ENCODE measurements around the gene HOXA9.

HOXA9 gene

DNA sequence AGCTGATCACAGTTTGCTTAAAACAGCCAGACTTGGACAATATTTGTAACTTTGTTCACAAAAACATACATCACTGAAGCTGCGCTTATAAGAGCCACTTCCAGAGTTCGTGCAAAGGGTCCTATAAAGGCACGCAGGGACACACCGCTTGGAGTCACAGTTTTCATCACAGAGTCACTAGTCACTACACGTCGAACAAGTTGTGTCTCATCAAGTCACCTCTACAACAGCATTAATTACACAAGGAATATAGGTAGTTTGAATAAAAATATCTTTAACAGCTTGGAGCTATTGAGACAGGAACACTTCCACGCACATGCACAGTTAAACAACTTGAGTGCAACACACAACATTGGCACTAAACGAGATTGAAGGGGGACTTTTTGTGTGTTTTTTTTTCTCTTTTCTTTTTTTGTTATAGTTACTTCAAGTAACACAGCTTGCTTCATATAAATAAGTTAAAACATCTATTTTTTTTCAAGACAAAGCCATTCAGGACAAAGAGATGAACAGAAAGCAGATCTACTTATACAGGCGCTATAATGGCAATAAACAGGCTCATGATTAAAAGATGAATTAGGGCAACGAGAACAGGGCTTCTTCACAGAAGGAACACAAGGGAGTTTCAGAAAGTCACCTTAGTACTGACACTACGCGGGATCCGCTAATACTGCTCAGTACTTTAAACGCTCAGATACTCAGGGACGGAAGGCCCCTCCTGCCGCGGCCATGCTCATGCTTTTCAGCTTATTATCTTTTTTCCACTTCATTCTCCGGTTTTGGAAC is 24.0 kb downstream of the HOXA9 start:
- in situ Hi-C loops (cut with MboI; ENCODE audit: low pct_unique_long_range_greater_than_20kb, low sequenced_read_pairs): no loop called here
- DNase-seq: no peak

DNA sequence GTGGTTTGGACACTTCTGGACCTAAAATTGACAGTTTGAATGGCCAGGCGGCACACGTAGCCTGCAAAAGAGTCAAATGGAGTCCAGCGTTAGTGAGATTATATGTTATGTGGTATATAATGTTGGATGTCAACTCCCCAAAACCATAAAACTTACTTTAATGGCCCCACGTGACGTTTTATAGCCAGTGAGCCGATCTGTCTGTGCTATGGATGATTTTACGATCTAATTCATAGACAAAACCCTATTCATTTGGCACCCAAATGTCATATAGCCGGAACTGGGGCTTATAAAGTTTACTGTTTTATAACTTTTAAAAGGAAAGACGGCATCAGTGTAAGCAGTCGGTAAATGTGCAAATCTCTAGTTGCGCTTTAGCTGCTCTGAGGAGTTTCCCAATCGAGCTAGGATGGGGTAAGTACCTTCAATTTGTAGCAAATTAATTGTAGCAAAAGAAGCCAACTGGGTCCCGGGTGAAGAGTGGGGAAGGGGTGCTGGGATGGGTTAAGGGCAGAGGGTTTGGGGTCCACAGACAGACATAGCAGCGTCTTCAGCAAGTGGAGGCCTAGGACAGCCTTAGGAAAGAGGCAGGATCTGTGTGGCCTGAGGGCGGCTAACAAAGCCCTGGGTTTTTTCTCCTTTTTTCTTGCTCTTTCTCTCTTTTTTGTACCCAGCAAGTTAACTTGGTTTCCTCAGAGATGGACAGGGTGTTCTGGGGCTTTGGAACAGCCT is 25.0 kb downstream of the HOXA9 start:
- no peak for DNase-seq
- in situ Hi-C loops (cut with MboI; ENCODE audit: low pct_unique_long_range_greater_than_20kb, low sequenced_read_pairs): no loop called here

DNA sequence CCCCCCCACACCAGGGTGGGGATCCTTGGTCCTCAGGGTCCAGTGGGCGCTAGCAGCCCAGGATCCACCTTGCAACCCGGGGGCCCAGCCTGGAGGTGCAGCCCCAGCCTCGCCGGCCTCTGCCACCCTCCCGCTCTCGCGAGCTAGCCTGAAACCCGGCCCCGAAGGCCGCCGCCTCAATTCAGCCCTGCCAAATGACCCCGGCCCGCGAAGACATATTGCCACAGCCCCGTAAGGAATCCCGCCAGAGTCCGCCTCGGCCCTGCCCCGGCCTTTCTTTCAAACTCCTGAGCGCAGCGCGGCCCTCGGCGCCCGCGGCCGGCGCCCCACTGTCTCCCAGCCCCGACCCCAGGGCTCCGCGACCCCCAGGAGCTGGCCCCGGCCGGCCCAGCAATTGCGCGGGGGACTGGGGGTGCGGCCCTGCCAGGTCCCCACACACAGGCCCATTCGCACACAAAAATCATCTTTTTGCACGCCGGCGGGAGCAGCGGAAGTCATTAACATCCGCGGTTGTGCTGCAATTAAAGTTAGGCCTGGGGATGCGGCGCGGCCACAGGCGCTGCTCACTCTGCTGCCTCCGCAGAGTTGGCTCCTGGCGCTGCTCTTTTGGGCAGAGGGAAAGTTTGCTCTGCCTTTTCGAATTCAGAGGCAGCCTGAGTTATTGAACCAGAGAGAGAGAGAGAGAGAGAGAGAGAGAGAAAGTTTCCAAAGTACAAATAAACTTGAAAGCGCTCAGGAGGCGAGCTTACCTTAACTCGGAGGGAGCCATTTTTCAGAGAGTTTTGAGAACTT is 25.8 kb downstream of the HOXA9 start:
- in situ Hi-C loops (cut with MboI; ENCODE audit: low pct_unique_long_range_greater_than_20kb, low sequenced_read_pairs): no loop called here
- DNase-seq: no peak

DNA sequence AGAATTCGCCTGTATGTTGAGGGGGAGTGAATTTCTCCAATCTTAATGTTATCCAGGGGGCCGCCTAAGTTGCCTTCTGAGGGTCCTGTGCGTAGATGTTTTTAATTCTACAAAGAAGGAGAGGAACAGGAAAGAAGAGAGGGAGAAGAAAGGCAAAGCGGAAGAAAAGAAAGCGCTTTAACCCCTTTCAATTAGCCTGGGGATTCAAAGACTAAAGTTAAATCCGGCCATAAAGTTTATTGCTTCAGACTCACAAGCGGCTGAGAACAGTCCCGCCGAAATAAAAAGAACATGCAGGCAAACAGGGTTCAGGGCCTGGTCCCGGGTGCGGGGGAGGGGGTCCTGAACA is 26.4 kb downstream of the HOXA9 start:
- in situ Hi-C loops (cut with MboI; ENCODE audit: low pct_unique_long_range_greater_than_20kb, low sequenced_read_pairs): no loop called here
- DNase-seq: no peak

DNA sequence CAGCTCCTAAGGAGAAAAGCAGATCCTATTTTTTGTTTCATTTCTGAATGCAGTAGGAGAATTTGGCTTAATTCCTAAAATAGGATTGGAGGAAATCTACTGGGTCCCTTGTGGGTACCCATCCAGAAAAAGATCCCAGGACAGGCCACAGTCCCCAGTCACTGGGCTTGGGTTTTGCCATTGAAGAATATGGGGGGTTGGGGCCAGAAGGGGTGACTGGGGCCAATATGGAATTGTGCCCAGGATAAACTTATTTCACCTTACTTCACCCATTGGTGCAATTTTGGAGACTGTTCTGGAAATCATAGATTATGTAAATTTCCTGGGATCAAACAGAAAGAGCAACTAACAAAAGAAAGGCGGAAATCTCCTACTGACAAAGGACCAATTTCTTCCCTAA is 26.9 kb downstream of the HOXA9 start:
- no peak for DNase-seq
- in situ Hi-C loops (cut with MboI; ENCODE audit: low pct_unique_long_range_greater_than_20kb, low sequenced_read_pairs): no loop called here

DNA sequence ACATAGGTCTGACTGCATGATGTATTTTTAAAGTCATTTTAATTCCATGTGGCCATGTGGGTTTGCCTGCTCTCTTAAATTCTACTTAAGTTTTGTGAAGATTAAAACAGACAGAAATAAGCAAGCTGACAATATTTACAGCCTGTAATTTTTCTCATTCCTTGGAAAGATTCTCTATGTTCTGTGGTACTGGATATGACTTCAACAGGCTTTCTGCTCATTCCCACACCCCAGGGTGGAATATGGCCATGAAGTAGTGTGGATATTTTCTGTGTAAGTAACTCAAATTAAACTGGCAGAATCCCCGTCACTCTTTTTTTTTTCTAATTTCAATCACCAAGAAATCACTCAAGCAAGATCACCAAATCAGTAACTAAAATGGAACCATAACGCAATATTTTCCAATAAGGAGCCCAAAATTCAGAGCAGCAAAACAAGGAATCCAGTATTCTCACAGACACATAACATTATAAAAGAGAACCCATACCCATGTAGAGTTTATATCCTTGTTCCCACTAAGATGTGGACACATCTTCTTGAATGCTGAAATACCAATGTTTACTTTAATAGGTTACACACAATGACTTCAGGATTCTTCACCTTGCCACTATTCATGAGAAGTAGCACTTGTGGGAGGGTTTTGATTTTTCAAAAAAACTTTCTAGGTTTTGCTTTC is 27.6 kb downstream of the HOXA9 start:
- in situ Hi-C loops (cut with MboI; ENCODE audit: low pct_unique_long_range_greater_than_20kb, low sequenced_read_pairs): no loop called here
- DNase-seq: no peak

DNA sequence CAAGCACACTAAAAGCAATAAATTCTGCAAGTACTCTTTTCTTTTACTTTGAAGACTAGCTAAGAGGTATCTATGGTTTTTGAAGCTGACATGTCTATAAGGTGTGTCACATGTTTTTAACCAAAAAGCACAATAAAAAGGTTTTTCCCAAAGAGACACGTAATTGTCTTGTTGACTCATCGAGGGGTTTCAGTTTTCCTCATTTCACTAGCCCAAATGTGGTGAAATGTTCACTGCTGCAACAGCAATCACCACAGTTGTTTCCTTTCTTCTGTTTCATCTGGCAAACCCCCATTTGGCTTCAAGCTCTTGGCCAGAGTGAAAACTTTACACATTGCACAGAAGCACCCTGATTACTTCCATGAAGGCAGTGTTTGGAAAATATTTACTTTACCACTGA is 30.9 kb downstream of the HOXA9 start:
- DNase-seq: peak; percentile 24
- in situ Hi-C loops (cut with MboI; ENCODE audit: low pct_unique_long_range_greater_than_20kb, low sequenced_read_pairs): no loop called here

DNA sequence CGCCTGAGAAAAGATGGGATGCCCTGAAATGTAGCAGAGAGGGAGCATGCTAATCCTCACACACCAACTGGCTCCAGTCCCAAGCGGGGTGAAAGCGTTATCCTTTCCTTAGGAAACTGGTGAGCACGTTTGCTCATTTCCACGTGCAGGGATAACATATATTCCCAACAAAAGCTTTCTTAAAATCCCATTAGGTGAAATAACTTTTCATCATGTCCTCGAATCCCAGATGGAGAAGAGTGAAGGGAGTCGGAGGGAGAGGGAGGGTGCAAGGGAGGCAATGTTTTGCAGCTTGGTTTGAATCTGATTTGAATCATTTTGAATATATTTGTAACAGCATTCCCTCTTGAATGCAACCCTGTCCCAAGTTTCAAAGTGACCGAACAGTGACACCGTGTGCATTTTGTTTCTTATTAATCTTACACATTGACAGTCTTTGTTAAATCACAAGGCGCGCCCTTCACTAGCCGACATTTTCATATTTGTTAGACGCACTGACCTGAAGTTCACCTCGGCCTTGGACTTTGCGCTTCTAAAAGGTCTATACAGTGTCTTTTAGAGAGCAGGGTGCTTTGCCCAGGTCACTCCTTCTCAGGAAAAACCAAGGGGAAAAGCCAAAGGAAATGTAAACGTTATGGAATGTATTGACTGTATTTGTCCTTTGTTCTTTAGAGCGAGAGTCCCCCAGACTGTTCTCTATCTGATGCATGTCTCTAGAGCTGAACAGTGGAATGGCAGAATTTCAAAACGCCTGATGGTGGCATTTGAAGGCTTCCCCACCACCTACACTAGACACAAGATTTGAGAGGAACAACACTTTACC is 31.7 kb downstream of the HOXA9 start:
- no peak for DNase-seq
- in situ Hi-C loops (cut with MboI; ENCODE audit: low pct_unique_long_range_greater_than_20kb, low sequenced_read_pairs): no loop called here

DNA sequence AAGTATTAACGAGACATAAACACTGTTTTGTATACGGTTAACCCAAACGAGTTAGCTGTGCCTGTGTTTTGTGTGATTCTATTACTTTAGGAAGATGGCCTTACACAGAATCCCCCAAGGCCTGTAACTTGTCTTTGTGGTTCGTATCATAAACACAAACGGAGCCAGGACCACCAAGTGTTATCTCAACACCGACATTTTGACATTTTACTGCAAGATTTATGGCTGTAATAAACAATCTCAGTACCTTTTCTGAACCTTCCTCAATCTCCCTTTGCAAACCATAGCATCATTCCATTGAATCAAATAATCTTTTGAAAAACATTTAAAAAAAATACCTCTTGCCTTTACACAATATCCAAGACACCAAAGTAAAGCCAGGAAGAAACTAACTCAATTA is 32.4 kb downstream of the HOXA9 start:
- in situ Hi-C loops (cut with MboI; ENCODE audit: low pct_unique_long_range_greater_than_20kb, low sequenced_read_pairs): no loop called here
- no peak for DNase-seq

DNA sequence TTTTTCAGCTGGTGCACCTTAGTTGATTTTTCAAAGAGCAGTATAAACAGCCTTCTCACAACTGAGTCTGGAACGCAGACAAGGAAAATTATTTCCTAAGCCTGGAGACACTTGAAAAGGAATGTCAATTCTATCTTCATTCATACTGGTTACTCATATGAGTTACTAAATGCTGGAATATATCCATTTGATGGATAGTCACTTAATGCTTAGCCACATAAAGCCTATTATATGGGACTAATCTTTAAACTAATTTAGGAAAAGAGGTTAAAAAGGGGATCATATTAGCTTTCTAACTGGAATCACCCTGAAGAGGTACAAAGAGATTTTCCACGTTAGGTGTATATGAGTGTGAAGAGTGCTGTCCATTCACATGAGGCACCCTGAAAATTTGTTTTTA is 33.1 kb downstream of the HOXA9 start:
- DNase-seq: no peak

DNA sequence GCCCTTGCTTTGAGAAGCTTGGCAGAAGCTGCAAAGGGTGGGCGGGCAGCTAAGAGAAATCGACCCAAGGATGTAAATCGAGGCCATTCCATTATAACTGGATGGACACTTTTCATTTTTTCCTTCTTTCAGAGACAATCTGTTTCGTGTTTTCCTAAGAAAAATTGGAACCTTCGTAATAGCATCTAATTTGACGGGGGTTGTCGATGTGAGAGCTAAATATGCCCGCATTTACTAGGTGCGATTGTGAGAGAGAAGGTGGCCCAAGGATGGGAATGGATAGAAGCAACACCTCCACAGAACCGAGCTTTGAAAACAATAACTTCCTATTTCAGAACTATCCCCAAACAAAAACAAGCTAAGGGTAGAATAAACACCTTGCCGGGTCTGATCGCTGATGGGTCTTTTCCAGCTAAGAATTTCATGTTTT is 33.9 kb downstream of the HOXA9 start:
- DNase-seq: no peak
- in situ Hi-C loops (cut with MboI; ENCODE audit: low pct_unique_long_range_greater_than_20kb, low sequenced_read_pairs): no loop called here

More for the DNA sequence above, 33.1 kb downstream of the HOXA9 start:
- in situ Hi-C loops (cut with MboI; ENCODE audit: low pct_unique_long_range_greater_than_20kb, low sequenced_read_pairs): no loop called here

DNA sequence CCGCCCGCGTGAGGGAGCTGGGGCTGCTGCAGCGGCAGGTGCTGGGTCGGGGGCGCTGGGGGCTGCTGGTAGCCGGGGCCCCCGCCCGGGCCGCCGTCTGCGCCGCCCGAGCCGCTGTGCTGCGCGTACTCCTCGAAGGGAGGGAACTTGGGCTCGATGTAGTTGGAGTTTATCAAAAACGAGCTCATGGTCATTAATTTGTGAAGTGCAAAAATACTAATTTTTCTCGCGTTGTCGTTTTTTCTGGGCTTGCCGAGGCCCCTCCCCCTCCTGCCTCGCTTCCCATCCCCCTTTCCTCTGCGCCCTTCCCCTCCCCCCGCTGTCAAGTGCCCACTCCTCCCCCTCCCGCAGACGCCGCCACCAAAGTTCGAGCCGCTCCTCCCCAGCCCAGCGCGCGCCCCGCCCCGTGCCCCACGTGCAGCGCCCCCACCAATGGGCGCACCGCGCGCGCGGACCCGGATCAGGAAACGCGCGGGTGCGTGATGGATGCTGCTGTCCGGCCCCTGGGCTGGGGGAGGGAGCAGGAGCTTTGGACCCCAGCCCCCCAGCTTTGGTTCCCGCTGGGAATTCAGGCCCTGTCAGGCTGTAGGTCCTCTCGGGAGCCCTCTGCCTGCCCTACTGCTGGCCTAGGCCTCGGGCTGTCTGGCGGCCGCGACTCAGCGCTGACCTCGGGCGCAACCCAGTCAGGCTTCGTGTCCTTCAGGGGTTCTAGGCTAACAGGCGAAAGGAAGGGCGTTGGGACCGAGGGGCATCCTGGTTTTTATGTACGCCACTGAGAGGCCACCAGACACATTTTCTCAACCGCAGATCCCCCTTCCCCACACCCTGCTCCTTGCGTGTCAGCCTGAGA is 34.6 kb downstream of the HOXA9 start, which contains the start of gene HOXA4:
Gene HOXA4, minus strand, starts transcription at position 218 of the 850 bp plus-strand sequence. Its CDS starts 24 bp downstream, at position 194.
- in situ Hi-C loops (cut with MboI; ENCODE audit: low pct_unique_long_range_greater_than_20kb, low sequenced_read_pairs): no loop called here
- DNase-seq: no peak

DNA sequence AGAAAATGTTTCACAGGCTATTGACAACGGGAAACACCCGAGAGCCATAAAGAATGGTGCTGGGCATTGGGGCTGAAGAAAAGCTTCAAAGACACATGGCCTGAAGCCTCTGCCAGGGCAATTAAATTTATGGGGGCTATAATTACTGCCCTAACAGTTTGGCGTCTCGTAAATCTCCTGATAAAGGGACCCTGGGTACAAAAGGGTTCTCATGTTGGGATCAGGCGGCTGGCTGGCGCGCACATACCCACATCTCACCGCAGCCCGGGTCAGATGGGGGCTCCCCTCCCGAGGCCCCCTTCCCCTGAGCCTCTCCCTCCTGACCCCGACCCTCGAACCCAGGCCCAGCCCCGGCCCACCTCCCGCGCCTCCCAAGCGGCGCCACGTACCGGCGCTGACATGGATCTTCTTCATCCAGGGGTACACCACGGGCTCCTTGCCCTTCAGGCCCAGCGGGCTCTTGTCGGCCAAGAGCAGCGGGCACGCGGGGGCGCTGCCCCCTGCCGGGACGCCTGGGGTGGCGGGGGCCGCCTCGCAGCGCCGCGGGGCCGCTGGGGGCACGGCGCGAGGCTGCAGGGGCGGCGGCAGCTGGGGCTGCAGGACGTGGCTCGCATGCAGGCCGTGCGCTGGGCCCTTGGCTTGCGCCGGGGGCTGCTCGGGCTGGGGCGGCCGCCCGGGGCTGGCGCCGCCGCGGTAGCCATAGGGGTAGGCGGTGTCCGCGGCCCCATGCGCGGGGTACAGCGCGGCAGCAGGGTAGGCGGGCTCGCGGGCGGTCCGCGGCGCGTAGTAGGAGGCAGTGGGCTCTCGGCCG is 35.4 kb downstream of the HOXA9 start:
- in situ Hi-C loops (cut with MboI; ENCODE audit: low pct_unique_long_range_greater_than_20kb, low sequenced_read_pairs): no loop called here
- no peak for DNase-seq

DNA sequence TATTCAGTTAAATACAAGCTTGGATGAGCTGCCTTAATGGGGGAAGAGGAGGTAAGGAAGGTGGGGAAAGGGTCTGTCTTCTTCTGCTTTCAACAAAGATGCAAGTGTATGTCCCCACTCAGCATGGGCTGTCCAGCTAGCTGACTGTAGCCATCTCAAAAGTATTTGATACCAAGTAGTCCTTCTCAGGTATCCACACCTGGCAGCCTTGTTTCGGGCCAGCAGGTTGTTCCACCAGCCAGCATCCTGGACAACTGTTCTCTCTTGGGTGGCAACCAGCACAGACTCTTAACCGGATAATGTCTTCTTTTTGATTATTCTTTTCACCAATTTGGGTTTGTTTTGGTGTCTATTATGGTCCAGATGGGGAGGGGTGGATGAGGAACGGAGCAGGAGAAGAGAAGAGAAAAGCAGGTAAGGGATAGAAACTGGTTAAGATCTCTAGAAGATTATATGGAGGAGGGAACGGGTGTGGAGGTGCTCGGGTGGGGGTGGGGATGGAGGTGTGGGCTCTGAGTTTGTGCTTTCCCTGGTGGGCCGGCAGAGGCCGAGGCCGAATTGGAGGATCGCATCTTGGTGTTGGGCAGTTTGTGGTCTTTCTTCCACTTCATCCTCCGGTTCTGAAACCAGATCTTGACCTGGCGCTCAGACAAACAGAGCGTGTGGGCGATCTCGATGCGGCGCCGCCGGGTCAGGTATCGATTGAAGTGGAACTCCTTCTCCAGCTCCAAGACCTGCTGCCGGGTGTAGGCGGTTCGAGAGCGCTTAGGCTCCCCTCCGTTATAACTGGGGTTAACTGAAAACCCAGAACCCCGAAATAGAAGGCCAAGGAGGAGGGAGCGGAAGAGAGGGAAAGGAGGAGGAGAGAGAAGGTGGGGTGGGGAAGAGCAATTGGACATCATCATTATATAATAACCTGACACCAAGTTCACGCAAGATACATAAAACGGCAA is 36.3 kb downstream of the HOXA9 start:
- in situ Hi-C loops (cut with MboI; ENCODE audit: low pct_unique_long_range_greater_than_20kb, low sequenced_read_pairs): no loop called here
- no peak for DNase-seq

DNA sequence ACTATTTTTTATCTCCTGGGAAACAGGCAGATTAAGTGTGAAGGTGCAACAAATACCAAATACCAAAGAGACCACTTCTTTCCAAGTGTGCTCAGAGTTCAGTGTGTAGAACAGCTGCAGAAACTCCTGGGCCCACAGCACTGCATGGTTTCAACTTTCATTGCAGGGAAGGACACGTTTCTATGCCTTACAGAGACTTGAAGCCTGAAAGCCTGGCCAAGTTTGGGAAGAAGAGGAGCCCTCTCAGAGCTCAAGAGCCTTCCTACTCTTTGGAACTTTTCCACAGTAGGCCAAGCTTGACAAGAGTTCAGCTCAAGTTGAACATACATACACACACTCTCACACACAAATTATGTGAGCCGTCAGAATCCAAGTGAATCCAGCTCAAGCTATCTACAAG is 37.3 kb downstream of the HOXA9 start:
- no peak for DNase-seq
- in situ Hi-C loops (cut with MboI; ENCODE audit: low pct_unique_long_range_greater_than_20kb, low sequenced_read_pairs): no loop called here
